HCT116 (cell line): ENCODE data around the gene KRT6A. TPM values are rescaled to one million over a fixed set of nuclear protein-coding genes. Genes with fewer than 3 reads are reported as not detected.

ENCODE experiments used
- ATAC-seq: fragments of 200-7000 bp; cut with Tn5 transposase; 2 replicates; pipeline ENCODE4 v1.9.1; 2020; ENCODE audit warnings: mild to moderate bottlenecking, moderate library complexity
- BruUV-seq: library from RNA; stranded (reverse); fragments of 400-500 nt; replicated peaks from 2 replicates; lab custom pipeline; 2021; lab: Mats Ljungman, UMichigan
- CTCF ChIA-PET: fragments of 300-600 bp; sonication (Branson Sonifier 250); formaldehyde crosslinking; loops from one replicate; lab custom pipeline; 2021; ENCODE audit warnings: antibody characterized with exemption; lab: Charles Lee
- POLR2A ChIA-PET: fragments of 300-600, 350-600 bp; sonication (Branson Sonifier 250); formaldehyde crosslinking; loops from one replicate; lab custom pipeline; 2021; ENCODE audit warnings: antibody characterized with exemption; lab: Charles Lee
- RAD21 ChIA-PET, 2 experiments: fragments of 300-600 bp; sonication (Branson Sonifier 250); formaldehyde crosslinking; loops; one replicate each; lab custom pipeline; 2023; ENCODE audit warnings: low total read pairs in 2 of 2; ENCODE audit not compliant: uncharacterized antibody in 2 of 2, unreplicated experiment in 2 of 2, low non-redundant PET in 1 of 2; lab: Charles Lee
- DNase-seq: peaks from one replicate; pipeline ENCODE4 v3.0.0-alpha.2; 2010; ENCODE audit warnings: low read depth, low spot score
- H2AFZ ChIP-seq: fragments of 200-600 bp; shearing (Covaris generic), sonication (generic); 2 replicates; pipeline ENCODE4 v1.6.1; 2017; ENCODE audit warnings: low read depth, mixed run types, mixed read lengths, antibody characterized with exemption, low read length; ENCODE audit not compliant: poor library complexity, severe bottlenecking
- H3K27ac ChIP-seq: 2 replicates; pipeline ENCODE4 v1.5.1; 2012; ENCODE audit warnings: low read depth, low read length
- H3K27me3 ChIP-seq: fragments of 200-600 bp; sonication (generic); 2 replicates; pipeline ENCODE4 v1.6.1; 2016; ENCODE audit warnings: mixed run types, low read length, mixed read lengths; ENCODE audit not compliant: insufficient read depth
- H3K36me3 ChIP-seq, 2 experiments: fragments of 200-500 bp in 1 of 2; fragments of 200-600 bp in 1 of 2; sonication (Bioruptor generic) in 1 of 2; sonication (generic) in 1 of 2; 2 replicates each; pipeline versions ENCODE4 v1.5.1 to v1.6.1; 2014 to 2016; ENCODE audit warnings: low read length in 2 of 2, inconsistent platforms in 1 of 2, mixed read lengths in 1 of 2, mixed run types in 1 of 2; ENCODE audit not compliant: insufficient read depth in 2 of 2, control insufficient read depth in 1 of 2
- H3K4me1 ChIP-seq, 2 experiments: fragments of 200-600 bp in 1 of 2; sonication (generic) in 1 of 2; 2 replicates each; pipeline versions ENCODE4 v1.5.1 to v1.6.1; 2012 to 2017; ENCODE audit warnings: low read length in 2 of 2, inconsistent platforms in 1 of 2, mild to moderate bottlenecking in 1 of 2, mixed read lengths in 1 of 2, mixed run types in 1 of 2, moderate library complexity in 1 of 2; ENCODE audit not compliant: insufficient read depth in 2 of 2, control insufficient read depth in 1 of 2
- H3K4me2 ChIP-seq: fragments of 200-600 bp; sonication (generic); 2 replicates; pipeline ENCODE4 v1.6.1; 2017; ENCODE audit warnings: mixed run types, low read length, mixed read lengths
- H3K4me3 ChIP-seq, 2 experiments: fragments of 200-600 bp in 1 of 2; sonication (generic) in 1 of 2; replicated peaks in 1 of 2; 2 replicates each; pipeline ENCODE4 v1.5.1; 2011 to 2016; ENCODE audit warnings: low read length in 2 of 2, control low read depth in 1 of 2, low read depth in 1 of 2, mild to moderate bottlenecking in 1 of 2, mixed read lengths in 1 of 2, mixed run types in 1 of 2
- H3K79me2 ChIP-seq: fragments of 200-600 bp; sonication (generic); 2 replicates; pipeline ENCODE4 v1.6.1; 2017; ENCODE audit warnings: mild to moderate bottlenecking, mixed run types, low read length, moderate library complexity, mixed read lengths; ENCODE audit not compliant: insufficient read depth
- H3K9ac ChIP-seq: fragments of 200-600 bp; sonication (generic); 2 replicates; pipeline ENCODE4 v1.6.1; 2016; ENCODE audit warnings: low read length, mixed read lengths
- H3K9me2 ChIP-seq: fragments of 200-600 bp; sonication (generic), shearing (Covaris generic); 2 replicates; pipeline ENCODE4 v1.6.1; 2017; ENCODE audit warnings: mixed run types, mild to moderate bottlenecking, moderate library complexity; ENCODE audit not compliant: insufficient read depth
- H3K9me3 ChIP-seq, 2 experiments: fragments of 200-500 bp in 1 of 2; fragments of 200-600 bp in 1 of 2; sonication (Bioruptor generic) in 1 of 2; sonication (generic) in 1 of 2; 2 replicates each; pipeline ENCODE4 v1.6.1; 2014 to 2017; ENCODE audit warnings: low read length in 2 of 2, mixed read lengths in 2 of 2, inconsistent platforms in 1 of 2, low read depth in 1 of 2, mild to moderate bottlenecking in 1 of 2, mixed run types in 1 of 2, moderate library complexity in 1 of 2; ENCODE audit not compliant: control insufficient read depth in 1 of 2, insufficient read depth in 1 of 2
- H4K20me1 ChIP-seq: fragments of 200-600 bp; sonication (generic), shearing (Covaris generic); 2 replicates; pipeline ENCODE4 v1.6.1; 2017; ENCODE audit warnings: mixed run types, mild to moderate bottlenecking, moderate library complexity; ENCODE audit not compliant: insufficient read depth
- CBX3 ChIP-seq: IDR thresholded peaks from 2 replicates; pipeline ENCODE4 v1.6.1; 2012; ENCODE audit warnings: low read depth
- CEBPB ChIP-seq: IDR thresholded peaks from 2 replicates; pipeline ENCODE4 v1.6.1; 2012; ENCODE audit warnings: low read depth
- EZH2 ChIP-seq: fragments of 200-600 bp; sonication (generic); IDR thresholded peaks from 2 replicates; pipeline ENCODE4 v1.6.1; 2017; ENCODE audit warnings: antibody characterized with exemption, mixed run types
- EZH2phosphoT487 ChIP-seq: fragments of 200-600 bp; IDR thresholded peaks from 2 replicates; pipeline ENCODE4 v1.6.1; 2018; ENCODE audit warnings: antibody characterized with exemption, borderline replicate concordance
- JUND ChIP-seq: IDR thresholded peaks from 2 replicates; pipeline ENCODE4 v1.6.1; 2012
- POLR2A ChIP-seq: IDR thresholded peaks from 2 replicates; pipeline ENCODE4 v1.7.0; 2011; ENCODE audit warnings: borderline replicate concordance; ENCODE audit not compliant: insufficient read depth, insufficient read length; ENCODE audit errors: extremely low read depth
- POLR2AphosphoS5 ChIP-seq: IDR thresholded peaks from 2 replicates; pipeline ENCODE4 v1.6.1; 2011; ENCODE audit warnings: mild to moderate bottlenecking, low read depth, low read length, moderate library complexity
- RAD21 ChIP-seq: IDR thresholded peaks from 2 replicates; pipeline ENCODE4 v1.6.1; 2012; ENCODE audit warnings: low read depth, mild to moderate bottlenecking
- SIN3A ChIP-seq: IDR thresholded peaks from 2 replicates; pipeline ENCODE4 v1.6.1; 2012; ENCODE audit warnings: low read depth
- SRF ChIP-seq: IDR thresholded peaks from 2 replicates; pipeline ENCODE4 v1.6.1; 2012; ENCODE audit warnings: low read depth
- ZFX ChIP-seq: fragments of 450-650 bp; IDR thresholded peaks from 2 replicates; pipeline ENCODE4 v1.6.1; 2017
- ZNF274 ChIP-seq: fragments of 200-500 bp; sonication (Bioruptor generic); IDR thresholded peaks from 2 replicates; pipeline ENCODE4 v1.6.1; 2014; ENCODE audit warnings: mild to moderate bottlenecking, low read depth, low read length, inconsistent platforms
- intact Hi-C: fragments of 100-400 bp; cut with micrococcal nuclease; formaldehyde crosslinking; loops from 2 replicates; pipeline ENCODE4 v1.10.0; 2022
- total RNA-seq: library from RNA; stranded (reverse); gene quantifications from one replicate; pipeline ENCODE4 v1.2.1, GENCODE V29; 2021; ENCODE audit not compliant: unreplicated experiment
- TF ChIP-seq, protein P1 (sequence below): IDR thresholded peaks from 2 replicates; pipeline ENCODE4 v1.6.1; 2012
- TF ChIP-seq, protein P2 (sequence below): IDR thresholded peaks from 2 replicates; pipeline ENCODE4 v1.6.1; 2012
- TF ChIP-seq, protein P3 (sequence below): IDR thresholded peaks from 2 replicates; pipeline ENCODE4 v1.6.1; 2012; ENCODE audit warnings: low read depth

KRT6A gene
- total RNA-seq, 1 experiment from 2014 or later: 0.66 TPM

DNA sequence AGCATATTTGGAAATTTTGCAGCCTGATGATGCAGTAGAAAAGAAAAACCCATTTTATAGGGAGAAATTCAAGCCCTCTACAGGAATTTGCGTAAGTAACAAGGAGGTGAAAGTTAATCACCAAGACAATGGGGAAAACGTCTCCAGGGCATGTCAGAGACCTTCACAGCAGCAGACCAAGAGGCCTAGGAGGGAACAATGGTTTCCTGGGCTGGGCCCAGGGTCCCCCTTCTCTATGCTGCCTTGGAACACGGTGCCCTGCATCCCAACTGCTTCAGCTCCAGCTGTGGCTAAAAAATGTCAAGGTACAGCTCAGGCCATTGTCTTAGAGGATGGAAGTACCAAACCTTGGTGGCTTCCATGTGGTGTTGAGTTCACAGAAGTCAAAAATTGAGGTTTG, 13.0 kb downstream of the KRT6A start (continued):
- TF ChIP-seq SRF: no peak
- no peak for TF ChIP-seq EZH2
- TF ChIP-seq, protein P1, sequence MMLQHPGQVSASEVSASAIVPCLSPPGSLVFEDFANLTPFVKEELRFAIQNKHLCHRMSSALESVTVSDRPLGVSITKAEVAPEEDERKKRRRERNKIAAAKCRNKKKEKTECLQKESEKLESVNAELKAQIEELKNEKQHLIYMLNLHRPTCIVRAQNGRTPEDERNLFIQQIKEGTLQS: no peak
- TF ChIP-seq CBX3: no peak
- no peak for TF ChIP-seq RAD21

DNA sequence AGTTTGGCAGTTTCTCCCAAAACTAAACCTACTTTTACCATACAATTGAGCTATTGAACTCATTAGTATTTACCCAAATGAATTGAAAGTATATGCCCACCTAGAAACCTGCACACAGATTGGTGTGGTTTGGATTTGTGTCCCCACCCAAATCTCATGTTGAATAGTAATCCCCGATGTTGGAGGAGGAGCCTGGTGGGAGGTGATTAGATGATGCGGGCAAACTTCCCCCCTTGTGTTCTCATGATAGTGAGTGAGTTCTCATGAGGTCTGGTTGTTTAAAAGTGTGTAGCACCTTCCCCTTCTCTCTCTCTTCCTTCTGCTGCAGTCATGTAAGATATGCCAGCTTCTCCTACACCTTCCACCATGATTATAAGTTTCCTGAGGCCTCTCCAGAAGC, 15.4 kb downstream of the KRT6A start:
- no peaks in the 10 kb centered on the region for H3K27me3 ChIP-seq
- no peak overlapping the region for H3K4me3 ChIP-seq
- H3K4me2 ChIP-seq: no peak overlapping the region
- no TSS peak for BruUV-seq
- ATAC-seq: no peak
- TF ChIP-seq JUND (no peak), POLR2AphosphoS5 (no peak), POLR2A (no peak), SRF (no peak), SIN3A (no peak), CEBPB (no peak), ZFX (no peak), EZH2phosphoT487 (no peak), ZNF274 (no peak)
- TF ChIP-seq, protein P2, sequence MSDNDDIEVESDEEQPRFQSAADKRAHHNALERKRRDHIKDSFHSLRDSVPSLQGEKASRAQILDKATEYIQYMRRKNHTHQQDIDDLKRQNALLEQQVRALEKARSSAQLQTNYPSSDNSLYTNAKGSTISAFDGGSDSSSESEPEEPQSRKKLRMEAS: no peak
- TF ChIP-seq, protein P3, sequence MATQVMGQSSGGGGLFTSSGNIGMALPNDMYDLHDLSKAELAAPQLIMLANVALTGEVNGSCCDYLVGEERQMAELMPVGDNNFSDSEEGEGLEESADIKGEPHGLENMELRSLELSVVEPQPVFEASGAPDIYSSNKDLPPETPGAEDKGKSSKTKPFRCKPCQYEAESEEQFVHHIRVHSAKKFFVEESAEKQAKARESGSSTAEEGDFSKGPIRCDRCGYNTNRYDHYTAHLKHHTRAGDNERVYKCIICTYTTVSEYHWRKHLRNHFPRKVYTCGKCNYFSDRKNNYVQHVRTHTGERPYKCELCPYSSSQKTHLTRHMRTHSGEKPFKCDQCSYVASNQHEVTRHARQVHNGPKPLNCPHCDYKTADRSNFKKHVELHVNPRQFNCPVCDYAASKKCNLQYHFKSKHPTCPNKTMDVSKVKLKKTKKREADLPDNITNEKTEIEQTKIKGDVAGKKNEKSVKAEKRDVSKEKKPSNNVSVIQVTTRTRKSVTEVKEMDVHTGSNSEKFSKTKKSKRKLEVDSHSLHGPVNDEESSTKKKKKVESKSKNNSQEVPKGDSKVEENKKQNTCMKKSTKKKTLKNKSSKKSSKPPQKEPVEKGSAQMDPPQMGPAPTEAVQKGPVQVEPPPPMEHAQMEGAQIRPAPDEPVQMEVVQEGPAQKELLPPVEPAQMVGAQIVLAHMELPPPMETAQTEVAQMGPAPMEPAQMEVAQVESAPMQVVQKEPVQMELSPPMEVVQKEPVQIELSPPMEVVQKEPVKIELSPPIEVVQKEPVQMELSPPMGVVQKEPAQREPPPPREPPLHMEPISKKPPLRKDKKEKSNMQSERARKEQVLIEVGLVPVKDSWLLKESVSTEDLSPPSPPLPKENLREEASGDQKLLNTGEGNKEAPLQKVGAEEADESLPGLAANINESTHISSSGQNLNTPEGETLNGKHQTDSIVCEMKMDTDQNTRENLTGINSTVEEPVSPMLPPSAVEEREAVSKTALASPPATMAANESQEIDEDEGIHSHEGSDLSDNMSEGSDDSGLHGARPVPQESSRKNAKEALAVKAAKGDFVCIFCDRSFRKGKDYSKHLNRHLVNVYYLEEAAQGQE: no peak
- no peaks in the 10 kb centered on the region for H3K9me2 ChIP-seq
- no peaks in the 10 kb centered on the region for H3K4me1 ChIP-seq
- POLR2A ChIA-PET: no interaction called here
- no peak overlapping the region for H3K9ac ChIP-seq
- no peak overlapping the region for H3K27ac ChIP-seq
- H3K36me3 ChIP-seq: no peaks in the 10 kb centered on the region
- no peaks in the 10 kb centered on the region for H4K20me1 ChIP-seq
- no peaks in the 10 kb centered on the region for H3K9me3 ChIP-seq
- no peak for DNase-seq
- CTCF ChIA-PET: no interaction called here
- no peaks in the 10 kb centered on the region for H3K79me2 ChIP-seq
- RAD21 ChIA-PET: no interaction called here
- intact Hi-C loops: no loop called here
- H2AFZ ChIP-seq: no peak overlapping the region
